Heart right ventricle (tissue), 16 donors: ENCODE results near the gene CNOT10. TPM values are rescaled to one million over a fixed set of nuclear protein-coding genes. Genes with fewer than 3 reads are reported as not detected.

Experiments used
- ATAC-seq, 8 donors: fragments of 200-7000 bp; cut with Tn5 transposase; one replicate each; pipeline ENCODE4 v1.9.1; 2020; ENCODE audit warnings: mild to moderate bottlenecking in 8 of 8, moderate library complexity in 8 of 8, moderate number of reproducible peaks in 1 of 8
- DNase-seq, 2 donors: peaks; one replicate each; pipeline ENCODE4 v3.0.0-alpha.2; 2020
- H3K27ac ChIP-seq, 10 donors: fragments of 200-600 bp; sonication (generic) in 2 of 10; one replicate each; pipeline versions ENCODE4 v1.5.0 to v1.8.0; 2020 to 2022; ENCODE audit warnings: mild to moderate bottlenecking in 3 of 10
- H3K27me3 ChIP-seq, 7 donors: fragments of 200-600 bp; one replicate each; pipeline ENCODE4 v1.8.0; 2021 to 2022; ENCODE audit warnings: mild to moderate bottlenecking in 2 of 7
- H3K36me3 ChIP-seq, 9 donors: fragments of 200-600 bp; sonication (generic) in 1 of 9; one replicate each; pipeline versions ENCODE4 v1.5.0 to v1.8.0; 2020 to 2022; ENCODE audit warnings: mild to moderate bottlenecking in 2 of 9
- H3K4me1 ChIP-seq, 9 donors: fragments of 200-600 bp; sonication (generic) in 1 of 9; one replicate each; pipeline versions ENCODE4 v1.5.0 to v1.8.0; 2020 to 2022; ENCODE audit warnings: mild to moderate bottlenecking in 4 of 9
- H3K4me3 ChIP-seq, 10 donors: fragments of 200-600 bp; sonication (generic) in 2 of 10; one replicate each; pipeline versions ENCODE4 v1.5.0 to v1.8.0; 2020 to 2022; ENCODE audit warnings: mild to moderate bottlenecking in 7 of 10, moderate library complexity in 2 of 10
- H3K9me3 ChIP-seq, 11 donors: fragments of 200-600 bp in 10 of 11; sonication (generic) in 2 of 11; one replicate each; pipeline versions ENCODE4 v1.5.0 to v1.8.0; 2013 to 2022; ENCODE audit warnings: mild to moderate bottlenecking in 2 of 11, control low read depth in 1 of 11, moderate library complexity in 1 of 11
- CTCF ChIP-seq, 9 donors: fragments of 200-600 bp; sonication (generic) in 2 of 9; IDR thresholded peaks; one replicate each; pipeline versions ENCODE4 v1.5.0 to v1.8.0; 2021 to 2022; ENCODE audit warnings: antibody characterized with exemption in 9 of 9, mild to moderate bottlenecking in 5 of 9, moderate library complexity in 1 of 9
- WGBS, 2 donors: extraction: QIAGEN DNeasy Blood & Tissue Kit; methylation state at CpG; one replicate each; pipeline ENCODE4 v1.1.7; 2013; ENCODE audit warnings: inconsistent platforms in 1 of 2; 5-methylcytosine and 5-hydroxymethylcytosine counted together
- intact Hi-C, 10 donors: fragments of 100-400 bp; cut with DNase I; formaldehyde crosslinking; loops; one replicate each; pipeline versions ENCODE4 v1.11.1 to v1.14.2; 2022
- polyA plus RNA-seq, 2 donors: library from polyadenylated mRNA; stranded (reverse); fragments of 200-250 nt; gene quantifications; one replicate each; pipeline ENCODE4 v1.2.3, GENCODE V29; 2013
- total RNA-seq, 10 donors: library from RNA; stranded (reverse); fragmentation: NEBNext Ultra II Directional in 3 of 10; extraction: Animal tissue kit (Norgen Biotek cat#: 25700) in 3 of 10; gene quantifications; one replicate each; pipeline versions ENCODE4 v1.2.1 to v1.2.4, GENCODE V29; 2021 to 2023
- donor health status: Arrhythmogenic right ventricular cardiomyopathy.
- donor health status: ischemic (EF 13 %, LVEDD 7.1; RV severe dilation, severe dysfunction).
- donor health status: healthy with polysubstance abuse.
- donor health status: DM: no; HTN: yes; CAD: no.
- donor health status: DM: no; HTN: no; CAD: no.
- donor health status: ischemic (EF 25% LVEDD 6.9; RV normal size, moderate dysfunction).
- donor health status: ischemic (EF 25% LVEDD 5.7; RV mildly dilated, moderate dysfunction).
- donor health status: healthy.
- donor health status: DM: yes; HTN: yes; CAD: no.
- donor health status: Ischemic cardiomyopathy.
- donor health status: ischemic (EF 35%, LVEDD 5.7; RV mildly dilated, moderate dysfunction).
- donor health status: nonischemic (EF 11% LVEDD 7.7; RV severe dilation, severe dysfunction).
- donor health status: DM: yes; HTN: yes; CAD: no.
- donor health status: PGD.
- donor health status: ischemic (EF 29% LVEDD 5.4; RV normal size, mild dysfunction).
- donor health status: nonischemic (EF 23%, LVEDD 6.1; RV moderate dilation, normal function).

The CNOT10 gene
- total and polyA plus RNA-seq, 12 donors: 13.6 to 23.9 (median 16.7) TPM

GRCh38 chr3:32743934-32744333, 58.9 kb downstream of the CNOT10 start:
- Histone ChIP-seq H3K27ac (no peak overlapping the region), H3K4me3 (no peak overlapping the region), H3K4me1 (no peaks in the 10 kb centered on the region), H3K9me3 (no peaks in the 10 kb centered on the region), H3K36me3 (peaks cover 0 to 63% (median 11%) of the 10 kb centered on the region in 9 donors), H3K27me3 (no peaks in the 10 kb centered on the region)
- DNase-seq (no peak), ATAC-seq (no peak)
- intact Hi-C loops: no loop called here
- 91 to 96% methylated on average over 2 of the region's 2 CpGs for WGBS, 2 donors
- no peak for TF ChIP-seq CTCF (IDR thresholded peaks at IDR 0.05)

GRCh38 chr3:32751377-32751776, 66.4 kb downstream of the CNOT10 start:
- ATAC-seq (no peak), DNase-seq (no peak)
- WGBS, 2 donors: 87 to 97% methylated on average over 1 of the region's 1 CpG
- Histone ChIP-seq H3K27me3 (no peaks in the 10 kb centered on the region), H3K4me3 (no peak overlapping the region), H3K36me3 (peaks cover 0 to 43% (median 0%) of the 10 kb centered on the region in 9 donors), H3K4me1 (peaks cover 0 to 2% (median 0%) of the 10 kb centered on the region in 9 donors), H3K27ac (no peak overlapping the region), H3K9me3 (no peaks in the 10 kb centered on the region)
- intact Hi-C loops: no loop called here
- TF ChIP-seq CTCF (IDR thresholded peaks at IDR 0.05): no peak

GRCh38 chr3:32755761-32756160, 70.8 kb downstream of the CNOT10 start:
- H3K9me3 ChIP-seq: no peaks in the 10 kb centered on the region
- no peaks in the 10 kb centered on the region for H3K27me3 ChIP-seq
- no peak overlapping the region for H3K27ac ChIP-seq
- peaks cover 0 to 12% (median 0%) of the 10 kb centered on the region in 9 donors for H3K4me1 ChIP-seq
- WGBS, 2 donors: 63 to 75% methylated on average over 3 of the region's 3 CpGs
- ATAC-seq (no peak), DNase-seq (no peak)
- TF ChIP-seq CTCF (IDR thresholded peaks at IDR 0.05): no peak
- intact Hi-C loops: no loop called here
- peaks cover 0 to 45% (median 0%) of the 10 kb centered on the region in 9 donors for H3K36me3 ChIP-seq
- no peak overlapping the region for H3K4me3 ChIP-seq

GRCh38 chr3:32757618-32758374, 72.8 kb downstream of the CNOT10 start:
- Histone ChIP-seq H3K27ac (no peak overlapping the region), H3K27me3 (no peaks in the 10 kb centered on the region), H3K4me1 (peaks cover 0 to 12% (median 0%) of the 10 kb centered on the region in 9 donors), H3K36me3 (peaks cover 0 to 43% (median 2%) of the 10 kb centered on the region in 9 donors), H3K9me3 (no peaks in the 10 kb centered on the region), H3K4me3 (no peak overlapping the region)
- 85 to 87% methylated on average over 2 of the region's 2 CpGs for WGBS, 2 donors
- DNase-seq (no peak), ATAC-seq (peak in 4 of 8 donors; percentile 43 to 81 (median 52))
- TF ChIP-seq CTCF (IDR thresholded peaks at IDR 0.05): no peak
- intact Hi-C loops: no loop called here
